M059J (cell line): ENCODE measurements around the gene DDX10. TPM values are rescaled to one million over a fixed set of nuclear protein-coding genes. Genes with fewer than 3 reads are reported as not detected.

Source experiments
- DNase-seq: peaks from one replicate; pipeline ENCODE4 v3.0.0-alpha.2; 2012; ENCODE audit warnings: low read depth
- total RNA-seq: library from RNA; depleted of rRNA; stranded (reverse); fragments of >200 nt; shearing (Covaris generic); gene quantifications from 2 replicates; pipeline ENCODE4 v1.2.3, GENCODE V29; 2014

The DDX10 gene
- total RNA-seq, 1 experiment from 2014 or later = 43.0 TPM

DNA sequence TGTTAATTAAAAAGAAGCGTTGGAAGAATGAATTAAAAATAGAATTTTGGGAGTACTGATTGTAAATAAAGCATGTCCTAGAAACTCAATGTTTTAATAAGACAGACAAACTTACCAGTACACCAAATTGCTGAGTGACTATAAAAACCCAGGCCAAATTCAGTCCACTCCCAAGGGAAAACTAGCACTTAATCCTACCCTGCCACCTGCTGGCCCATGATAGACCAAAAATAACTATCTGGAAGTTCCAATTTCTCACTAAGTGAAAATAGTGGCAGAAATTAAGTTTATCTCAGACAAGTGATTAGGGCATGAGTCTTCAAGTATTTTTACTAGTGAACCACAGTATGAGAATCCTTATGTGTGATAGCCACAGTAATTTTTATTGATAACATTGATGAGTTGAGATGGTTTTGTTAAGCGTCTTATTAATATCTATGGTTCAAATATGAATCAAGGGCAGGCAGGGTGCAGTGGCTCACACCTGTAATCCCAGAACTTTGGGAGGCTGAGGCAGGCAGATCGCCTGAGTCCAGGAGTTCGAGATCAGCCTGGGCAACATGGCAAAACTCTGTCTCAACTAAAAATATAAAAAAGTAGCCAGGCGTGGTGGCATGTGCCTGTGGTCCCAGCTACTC, 9.8 kb upstream of the DDX10 start:
- DNase-seq = peak; percentile 67

DNA sequence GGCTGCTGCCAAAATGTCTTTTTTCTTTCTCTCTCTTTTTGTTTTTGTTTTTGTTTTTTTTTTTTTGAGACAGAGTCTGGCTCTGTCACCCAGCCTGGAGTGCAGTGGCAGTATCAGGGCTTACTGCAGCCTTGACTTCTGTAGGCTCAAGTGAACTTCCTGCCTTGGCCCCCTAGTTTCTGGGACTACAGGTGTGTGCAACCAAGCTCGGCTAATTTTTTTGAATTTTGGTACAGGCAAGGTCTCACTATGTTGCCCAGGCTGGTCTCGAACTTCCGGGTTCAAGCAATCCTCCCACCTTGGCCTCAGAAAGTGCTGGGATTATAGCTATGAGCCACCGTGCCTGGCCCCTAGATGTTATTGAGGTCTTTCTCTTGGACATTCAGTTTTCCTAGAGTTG, 2.2 kb upstream of the DDX10 start:
- no peak for DNase-seq

DNA sequence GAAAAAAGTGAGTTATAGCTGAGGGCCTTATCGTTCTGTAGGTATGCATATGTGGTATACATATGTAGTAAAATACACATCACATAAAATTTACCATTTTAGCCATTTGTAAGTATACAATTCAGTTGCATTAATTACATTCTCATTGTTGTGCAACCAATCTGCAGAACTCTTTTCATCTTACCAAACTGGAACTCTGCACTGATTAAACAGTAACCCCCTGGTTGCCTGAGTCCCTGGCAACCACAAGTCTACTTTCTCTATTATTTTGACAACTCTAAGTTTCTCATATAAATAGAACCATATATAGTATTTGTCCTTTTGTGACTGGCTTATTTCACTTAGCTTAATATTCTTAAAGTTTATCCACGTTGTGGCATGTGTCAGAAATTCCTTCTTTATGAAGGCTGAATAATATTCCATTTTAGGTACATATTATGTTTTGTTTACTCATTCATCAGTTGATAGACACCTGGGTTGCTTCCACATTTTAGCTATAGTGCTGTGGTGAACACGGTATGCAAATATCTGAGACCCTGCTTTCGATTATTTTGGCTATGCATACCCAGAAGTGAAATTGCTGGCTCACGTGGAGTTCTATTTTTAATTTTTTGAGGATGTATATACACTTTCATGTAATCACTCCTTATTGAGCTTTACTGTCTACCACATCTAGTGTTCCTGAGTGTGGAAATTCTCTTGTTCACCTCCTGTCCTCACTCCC, 1.6 kb upstream of the DDX10 start:
- DNase-seq = no peak

DNA sequence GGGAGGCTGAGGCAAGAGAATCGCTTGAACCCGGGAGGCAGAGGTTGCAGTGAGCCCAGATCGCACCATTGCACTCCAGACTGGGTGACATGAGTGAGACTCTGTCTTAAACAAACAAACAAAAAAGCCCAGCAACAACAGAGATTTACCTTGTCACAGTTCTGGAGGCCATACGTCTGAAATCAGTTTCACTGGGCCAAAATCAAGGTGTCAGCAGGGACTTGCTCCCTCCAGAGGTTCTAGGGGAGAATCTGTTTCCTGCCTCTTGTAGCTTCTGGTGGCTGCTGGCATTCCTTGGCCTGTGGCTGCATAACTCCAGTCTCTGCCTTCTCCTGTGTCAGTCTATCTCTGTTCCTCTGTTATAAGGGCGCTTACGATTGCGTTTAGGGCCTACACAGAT, 1.5 kb downstream of the DDX10 start:
- peak; percentile 29 for DNase-seq

DNA sequence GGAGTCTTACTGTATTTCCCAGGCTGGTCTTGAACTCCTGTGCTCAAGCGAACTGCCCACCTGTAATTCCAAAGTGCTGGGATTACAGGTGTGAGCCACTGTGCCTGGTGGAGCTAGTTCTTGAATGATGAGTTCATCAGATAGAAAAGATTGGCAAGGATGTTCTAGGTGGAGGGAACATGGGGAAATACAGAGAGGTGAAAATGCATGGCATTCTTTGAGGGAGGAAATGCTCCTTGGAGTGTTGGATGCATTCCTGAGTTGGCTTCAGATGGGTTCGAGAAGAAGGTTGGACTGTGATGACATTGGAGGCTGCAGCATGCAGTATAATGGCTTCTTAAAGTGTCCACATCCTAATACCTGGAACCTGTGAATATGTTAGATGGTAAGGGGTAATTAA, 4.4 kb downstream of the DDX10 start:
- DNase-seq = no peak

DNA sequence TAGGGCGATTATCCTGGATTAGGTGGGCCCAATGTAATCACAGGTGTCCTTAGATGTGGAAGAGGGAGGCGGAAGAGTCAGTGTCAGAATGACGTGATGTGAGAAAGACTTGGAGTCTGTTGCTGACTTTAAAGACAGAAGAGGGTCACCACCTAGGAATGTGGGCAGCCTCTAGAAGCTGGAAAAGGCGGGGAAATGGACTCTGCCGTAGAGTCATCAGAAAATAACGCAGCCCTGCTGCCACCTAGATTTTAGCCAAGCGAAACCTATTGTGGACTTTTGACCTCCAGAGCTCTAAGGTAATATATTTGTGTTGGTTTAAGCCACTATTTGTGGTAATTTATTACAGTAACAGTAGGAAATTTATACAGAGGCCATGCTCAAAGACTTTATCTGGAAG, 4.8 kb downstream of the DDX10 start:
- no peak for DNase-seq

DNA sequence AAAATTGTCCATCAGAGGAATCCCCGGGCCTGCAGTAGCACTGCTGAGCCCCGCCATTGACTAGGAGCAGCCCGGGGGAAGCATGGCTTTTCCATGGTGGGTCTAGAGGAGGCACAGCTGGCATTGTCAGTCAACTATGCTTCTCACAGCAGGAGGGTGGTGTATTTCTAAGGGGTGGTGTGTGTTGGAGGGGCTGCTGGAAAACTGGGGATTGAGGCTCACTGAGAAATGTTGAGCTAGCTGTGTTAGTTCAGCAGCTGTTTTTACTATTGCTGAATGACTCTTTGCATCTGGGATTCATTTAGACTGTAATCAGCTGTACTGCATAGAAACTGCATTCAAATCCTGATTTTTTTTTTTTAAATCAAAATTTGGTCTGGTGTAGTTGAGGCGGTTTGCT, 5.6 kb downstream of the DDX10 start:
- DNase-seq = no peak

DNA sequence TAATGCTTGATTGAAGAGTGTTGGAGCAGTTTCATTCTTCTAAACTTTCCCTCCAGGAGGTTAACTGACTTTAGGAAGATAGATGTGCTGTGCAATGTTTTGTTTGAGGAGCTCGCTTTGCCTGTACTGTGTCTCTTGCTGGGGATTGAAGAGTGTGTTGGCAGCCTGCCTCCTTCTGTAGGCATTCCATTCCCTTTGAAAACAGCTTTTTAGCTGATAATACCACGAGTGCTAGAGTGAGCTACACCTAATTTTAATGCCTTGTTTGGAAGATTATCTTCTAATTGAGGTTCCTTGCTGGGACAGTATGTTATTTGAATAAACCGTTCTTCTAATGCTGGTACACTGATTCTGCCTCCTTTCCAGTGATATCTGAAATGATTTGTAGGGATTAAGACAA, 7.2 kb downstream of the DDX10 start:
- peak; percentile 34 for DNase-seq

DNA sequence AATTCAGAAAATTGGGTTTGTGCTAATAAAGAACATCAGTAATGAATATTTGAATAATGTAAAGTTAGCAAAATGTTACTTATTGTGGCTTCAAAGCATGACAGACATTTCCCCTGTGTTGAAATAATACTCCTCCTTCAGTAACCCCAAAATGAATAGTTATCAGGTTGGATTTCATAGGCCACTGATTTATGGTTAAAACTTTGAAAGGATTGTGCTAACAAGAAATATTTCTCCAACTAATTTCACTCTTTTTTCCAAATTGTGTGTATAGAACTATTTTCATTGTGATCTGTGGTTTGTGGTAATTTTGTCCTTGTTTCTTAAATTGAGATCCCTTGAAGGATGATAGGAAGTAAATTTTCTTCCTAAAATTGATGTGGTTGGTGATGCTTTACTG, 7.9 kb downstream of the DDX10 start:
- DNase-seq = no peak

DNA sequence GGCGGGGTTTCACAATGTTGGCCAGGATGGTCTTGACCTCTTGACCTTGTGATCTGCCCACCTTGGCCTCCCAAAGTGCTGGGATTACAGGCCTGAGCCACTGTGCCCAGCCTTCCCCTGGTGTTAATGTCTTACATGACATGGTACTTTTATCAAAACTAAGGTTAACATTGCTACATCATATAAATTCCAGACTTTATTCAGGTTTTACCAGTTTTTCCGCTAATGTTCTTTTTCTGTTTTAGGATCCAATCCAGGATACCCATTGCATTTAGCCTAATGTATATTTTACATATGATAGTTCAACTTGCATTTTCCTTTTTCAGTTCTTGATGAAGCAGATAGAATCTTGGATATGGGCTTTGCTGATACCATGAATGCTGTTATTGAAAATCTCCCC, 14.2 kb downstream of the DDX10 start:
- no peak for DNase-seq

DNA sequence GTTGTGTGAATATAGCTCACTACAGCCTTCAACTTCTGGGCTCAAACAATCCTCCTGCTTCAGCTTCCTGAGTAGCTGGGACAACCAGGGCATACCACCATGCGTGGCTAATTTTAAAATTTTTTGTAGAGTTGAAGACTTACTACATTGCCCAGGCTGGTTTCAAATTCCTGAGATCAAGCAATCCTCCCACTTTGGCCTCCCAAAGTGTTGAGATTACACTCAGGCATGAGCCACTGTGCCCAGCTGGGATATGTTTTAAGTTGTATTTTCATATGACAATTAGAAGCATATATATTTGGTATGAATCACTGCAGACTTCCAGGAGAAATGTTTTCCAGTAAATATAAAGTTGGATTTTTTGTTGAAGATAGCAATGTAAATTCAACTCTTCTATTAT, 15.4 kb downstream of the DDX10 start:
- no peak for DNase-seq

DNA sequence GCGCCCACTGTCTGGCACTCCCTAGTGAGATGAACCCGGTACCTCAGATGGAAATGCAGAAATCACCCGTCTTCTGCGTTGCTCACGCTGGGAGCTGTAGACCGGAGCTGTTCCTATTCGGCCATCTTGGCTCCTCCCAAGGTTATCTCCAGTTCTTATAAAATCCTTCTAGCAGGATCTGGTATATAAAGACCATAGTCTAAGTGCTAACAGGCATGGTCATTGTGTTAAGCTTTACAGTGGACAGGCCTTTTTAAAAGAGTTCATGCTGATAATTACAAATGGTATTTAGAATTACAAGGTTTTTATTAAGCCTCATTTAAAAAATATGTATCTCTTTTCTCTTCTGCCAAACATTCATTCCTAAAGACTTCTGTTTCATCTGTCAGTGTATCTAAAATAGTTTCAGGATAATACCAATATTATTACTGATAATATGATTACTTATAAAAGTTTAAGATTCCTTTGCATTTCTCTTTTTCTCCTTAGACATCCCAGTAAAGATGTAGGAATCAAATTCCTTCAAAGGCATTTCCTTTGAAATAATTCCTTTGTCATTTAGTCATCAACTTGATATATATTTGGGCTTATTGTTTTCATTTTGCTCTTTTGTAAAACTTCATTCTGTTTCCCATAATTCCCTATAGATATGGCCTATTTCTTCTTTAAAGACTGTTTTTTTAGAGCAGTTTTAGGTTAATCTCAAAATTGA, 20.7 kb downstream of the DDX10 start:
- DNase-seq = no peak

DNA sequence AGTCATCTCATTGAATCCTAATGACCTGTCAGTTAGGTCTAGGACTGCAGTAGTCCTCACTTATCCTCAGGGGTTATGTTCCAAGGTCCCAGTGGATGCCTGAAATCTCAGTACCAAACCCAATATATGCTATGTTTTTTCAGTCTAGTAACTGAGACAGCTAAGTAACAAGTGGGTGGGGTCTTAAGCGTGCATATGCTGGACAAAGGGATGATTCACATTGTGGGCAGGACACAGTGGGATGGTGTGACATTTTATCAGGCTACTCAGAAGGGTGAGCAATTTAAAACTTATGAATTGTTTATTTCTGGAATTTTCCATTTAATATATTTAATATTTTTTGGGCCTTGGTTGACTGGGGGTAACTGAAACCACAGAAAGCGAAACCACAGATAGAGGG, 29.0 kb downstream of the DDX10 start:
- DNase-seq = peak; percentile 83

DNA sequence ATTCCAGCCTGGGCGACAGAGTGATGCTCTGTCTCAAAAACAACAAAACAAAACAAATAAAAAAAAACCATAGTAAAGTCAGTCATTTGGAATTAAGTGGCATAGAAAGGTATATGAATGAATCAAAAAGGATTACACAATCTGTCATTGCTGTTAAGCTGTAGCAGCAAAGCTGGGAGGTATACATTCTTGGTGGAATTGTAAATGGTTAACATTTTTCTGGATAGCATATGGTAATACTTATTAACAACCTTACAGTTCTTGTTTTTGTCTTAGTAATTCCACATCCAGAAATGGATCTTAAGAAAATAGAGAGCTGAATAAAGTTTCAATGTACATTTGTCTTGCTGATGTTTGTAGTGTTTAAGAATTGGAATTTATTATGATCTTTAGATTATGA, 30.0 kb downstream of the DDX10 start:
- DNase-seq = no peak

DNA sequence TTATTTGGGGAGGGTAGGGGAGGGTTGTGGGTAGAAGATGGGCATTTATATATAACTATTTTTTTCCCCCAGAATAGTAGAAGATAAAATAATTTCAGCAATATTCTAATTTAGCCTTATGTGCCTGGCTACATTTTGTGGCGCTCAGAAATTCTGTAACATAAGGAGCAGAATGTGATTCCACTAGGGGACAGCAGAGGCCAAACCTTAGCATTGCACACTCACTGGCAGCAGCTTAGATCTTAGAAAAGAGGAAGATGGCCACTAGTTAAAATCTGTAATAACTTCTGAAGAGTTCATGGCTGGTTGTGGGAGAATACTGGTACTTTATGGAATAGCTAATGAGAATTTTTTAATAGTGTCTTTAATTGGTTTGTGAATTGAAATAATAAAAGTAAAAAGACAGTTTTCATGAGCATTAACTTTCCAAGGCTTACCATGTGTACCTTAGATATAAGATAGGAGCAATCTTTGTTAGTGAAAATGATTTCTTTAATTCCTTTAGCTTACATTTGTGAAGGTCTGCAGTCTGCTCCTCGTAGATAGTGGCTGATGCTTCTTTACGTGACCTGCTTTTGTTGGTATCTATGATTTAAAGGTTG, 33.1 kb downstream of the DDX10 start:
- peak; percentile 73 for DNase-seq

DNA sequence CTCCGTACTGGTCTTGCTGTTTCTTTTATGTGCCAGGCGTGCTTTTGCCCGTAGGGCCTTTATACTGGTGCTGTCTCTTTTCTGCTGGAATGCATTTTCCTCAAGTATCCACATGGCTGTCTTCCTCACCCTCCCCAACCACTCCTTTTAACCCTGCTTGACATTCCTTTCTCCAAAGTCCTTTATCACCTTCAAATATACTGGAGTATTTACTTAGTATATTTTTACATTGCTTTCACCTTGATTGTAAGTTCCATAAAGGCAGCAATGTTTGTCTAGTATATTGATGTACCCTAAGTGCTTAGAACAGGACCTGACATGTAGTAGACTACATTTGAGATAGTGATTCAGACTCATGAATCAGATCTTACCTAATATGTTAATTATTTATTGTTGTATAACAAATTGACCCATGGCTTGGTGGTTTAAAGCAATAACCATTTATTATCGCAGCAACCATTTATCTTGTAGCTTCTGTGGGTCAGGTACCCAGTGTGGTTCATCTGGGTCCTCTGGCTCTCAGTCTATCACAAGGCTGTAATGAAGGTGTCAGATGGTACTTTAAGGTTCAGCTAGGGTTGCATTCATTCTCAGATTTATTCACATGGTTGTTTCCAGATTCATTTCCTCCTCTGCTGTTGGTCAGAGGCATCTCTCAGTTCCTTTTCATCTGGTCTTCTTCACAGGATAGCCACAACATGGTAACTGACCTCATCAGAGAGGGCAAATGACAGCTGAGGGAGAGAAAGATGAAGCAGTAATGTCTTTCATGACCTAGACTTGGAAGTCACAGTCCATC, 34.2 kb downstream of the DDX10 start:
- DNase-seq = no peak

DNA sequence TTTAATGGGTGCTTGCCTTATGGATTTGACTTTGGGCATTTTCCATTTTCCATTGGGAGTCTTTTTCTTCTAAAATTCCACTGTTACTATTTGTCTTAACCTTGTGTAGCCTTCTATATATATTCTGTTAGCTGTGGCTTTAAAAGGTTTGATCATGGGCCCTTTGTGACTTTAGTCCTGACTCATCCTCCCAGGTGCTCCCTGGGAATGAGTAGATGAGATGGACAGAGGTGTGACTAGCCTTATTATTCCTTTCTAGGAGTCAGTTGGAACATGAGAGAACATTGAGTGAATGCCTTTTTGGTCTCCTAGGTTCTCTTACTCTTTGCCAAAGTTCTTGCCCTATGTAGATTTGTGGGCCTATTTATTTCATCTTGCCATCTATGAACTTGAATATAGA, 39.0 kb downstream of the DDX10 start:
- no peak for DNase-seq

DNA sequence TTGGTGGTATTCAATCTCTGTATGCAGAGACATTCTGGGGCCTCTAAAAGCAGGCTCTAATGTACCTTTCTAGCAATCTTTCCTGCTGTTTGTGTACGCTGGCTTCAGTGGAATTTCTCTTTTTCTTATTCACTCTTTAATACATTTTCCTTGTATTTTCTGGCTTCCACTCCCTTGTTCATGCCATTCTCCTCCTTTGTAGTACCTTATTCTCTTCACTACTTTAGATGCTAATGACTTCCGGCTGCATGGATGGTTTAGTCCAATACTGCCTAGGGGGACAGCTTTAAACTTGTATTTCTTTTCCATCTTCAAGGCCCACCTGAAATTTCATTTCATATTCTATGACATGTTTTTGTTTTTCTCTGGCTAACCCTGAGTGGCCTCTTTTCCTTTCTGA, 40.2 kb downstream of the DDX10 start:
- no peak for DNase-seq

DNA sequence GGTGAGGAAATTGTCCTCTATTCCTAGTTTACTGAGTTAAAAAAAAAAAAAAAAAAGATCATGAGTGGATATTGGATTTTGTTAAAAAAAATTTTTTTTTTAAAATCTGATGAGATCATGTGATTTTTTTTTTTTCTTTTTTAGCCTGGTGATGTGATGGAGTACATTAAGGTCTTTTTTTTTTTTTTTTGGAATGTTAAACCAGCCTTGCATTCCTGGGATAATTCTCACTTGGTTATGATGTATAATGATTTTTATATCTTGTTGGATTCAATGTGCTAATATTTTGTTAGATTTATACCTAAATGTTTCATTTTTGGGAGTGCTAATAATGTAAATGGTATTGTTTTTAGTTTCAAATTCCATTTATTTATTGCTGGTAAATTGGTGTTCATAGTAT, 43.3 kb downstream of the DDX10 start:
- no peak for DNase-seq

DNA sequence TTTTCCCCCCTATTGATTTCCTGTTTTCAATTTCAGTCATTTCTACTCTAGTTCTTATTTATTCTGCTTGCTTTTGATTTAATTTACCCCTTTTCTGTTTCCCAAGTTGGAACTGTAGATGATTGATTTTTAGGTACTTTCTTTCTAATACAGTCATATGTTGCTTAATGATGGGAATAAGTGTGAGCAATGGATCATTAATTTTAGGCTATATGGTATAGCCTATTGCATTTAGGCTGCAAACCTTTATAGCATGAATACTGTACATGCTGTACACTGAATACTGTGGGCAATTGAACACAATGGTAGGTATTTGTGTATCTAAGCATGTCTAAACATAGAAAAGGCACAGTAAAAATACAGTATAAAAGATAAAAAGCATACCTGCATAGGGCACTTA, 44.9 kb downstream of the DDX10 start:
- no peak for DNase-seq

DNA sequence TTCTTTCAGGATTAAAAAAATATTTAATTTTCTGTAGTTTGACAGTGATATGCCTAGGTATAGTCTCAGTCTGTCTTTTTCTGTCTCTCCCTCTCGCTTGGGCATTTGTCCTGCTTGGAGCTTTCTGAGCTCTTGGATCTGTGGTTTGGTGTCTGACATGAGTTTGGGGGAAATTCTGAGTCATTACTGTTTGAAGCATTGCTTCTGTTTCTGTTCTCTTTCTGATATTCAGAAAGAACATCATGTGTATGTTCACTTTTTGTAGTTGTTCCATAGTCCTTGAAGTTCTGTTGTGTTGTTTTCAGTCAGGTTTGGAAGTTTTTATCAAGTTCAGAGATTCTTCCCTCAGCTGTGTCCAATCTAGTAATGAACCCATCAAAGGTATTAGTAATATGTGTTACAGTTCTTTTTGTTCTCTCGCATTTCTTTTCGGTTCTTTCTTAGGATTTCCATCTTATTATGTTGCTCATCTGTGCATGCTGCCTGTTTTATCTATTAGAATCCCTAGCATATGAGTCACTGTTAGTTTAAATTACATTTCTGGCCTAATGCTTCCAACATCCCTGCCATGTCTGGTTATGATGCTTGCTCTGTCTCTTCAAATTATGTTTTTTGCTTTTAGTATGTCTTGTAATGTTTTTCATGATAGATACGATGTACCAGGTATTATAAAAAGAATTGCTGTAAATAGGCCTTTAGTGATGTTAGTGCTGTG, 48.4 kb downstream of the DDX10 start:
- peak; percentile 71 for DNase-seq
